Pons (tissue), 1 donor: ENCODE measurements around the gene LIMS1.
A peak's percentile ranks its signal among the peaks of the same experiment; 100 is the strongest.
"Not testable (repeated sequence)": the region's sequence is repeated elsewhere in the genome, so short reads cannot be mapped to it uniquely, and the experiment has no call there.

Experiments
- DNase-seq: peaks from one replicate; pipeline ENCODE4 v3.0.0-alpha.2; 2016; ENCODE audit warnings: low spot score

The LIMS1 gene

DNA sequence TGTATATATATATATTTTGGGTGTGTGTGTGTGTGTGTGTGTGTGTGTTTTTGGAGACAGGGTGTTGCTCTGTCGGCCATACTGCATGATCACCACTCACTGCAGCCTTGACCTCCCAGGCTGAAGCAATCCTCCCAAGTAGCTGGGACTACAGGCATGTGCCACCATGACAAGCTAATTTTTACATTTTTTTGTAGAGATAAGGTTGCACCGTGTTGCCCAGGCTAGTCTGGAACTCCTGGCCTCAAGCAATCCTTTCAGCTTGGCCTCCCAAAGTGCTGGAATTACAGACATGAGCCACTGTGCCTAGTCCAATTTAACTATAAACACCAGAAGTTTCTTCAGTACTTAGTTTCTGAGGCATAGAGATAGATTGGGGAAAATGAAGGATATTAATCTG is 18.3 kb downstream of the LIMS1 start:
- DNase-seq: no peak

DNA sequence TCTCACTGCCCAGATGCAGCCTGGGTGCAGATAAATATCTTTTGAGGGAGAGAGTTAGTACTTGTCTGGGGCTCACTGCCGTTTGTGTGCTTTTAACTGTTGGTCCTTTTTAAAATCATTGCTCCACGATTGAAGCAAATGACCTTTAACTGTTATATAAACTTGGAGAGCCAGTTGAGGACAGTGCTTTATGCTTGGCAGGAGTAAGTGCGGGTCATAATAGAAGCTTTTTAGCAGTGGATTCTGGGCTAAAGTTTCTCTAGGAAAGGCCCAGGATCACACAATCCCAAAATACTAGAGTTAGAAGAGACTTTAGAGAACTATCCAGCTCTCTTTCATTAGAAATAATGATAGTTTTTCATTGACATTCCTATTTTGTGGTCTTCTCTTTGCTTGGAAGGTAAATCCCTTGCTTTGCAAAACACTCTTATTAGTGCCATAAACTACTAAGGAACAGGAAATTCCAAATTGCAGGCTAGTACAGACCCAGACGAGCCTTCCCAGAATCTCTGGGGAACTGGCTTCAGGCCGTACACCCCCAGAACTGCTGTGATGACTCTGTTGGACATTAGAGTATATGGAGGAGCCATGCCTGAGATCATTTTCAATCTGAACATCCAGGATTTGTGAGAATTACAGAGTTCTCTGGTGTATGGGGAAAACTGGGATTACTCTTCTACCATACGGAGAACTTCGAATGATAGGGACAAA is 19.1 kb downstream of the LIMS1 start:
- DNase-seq: peak; percentile 37

DNA sequence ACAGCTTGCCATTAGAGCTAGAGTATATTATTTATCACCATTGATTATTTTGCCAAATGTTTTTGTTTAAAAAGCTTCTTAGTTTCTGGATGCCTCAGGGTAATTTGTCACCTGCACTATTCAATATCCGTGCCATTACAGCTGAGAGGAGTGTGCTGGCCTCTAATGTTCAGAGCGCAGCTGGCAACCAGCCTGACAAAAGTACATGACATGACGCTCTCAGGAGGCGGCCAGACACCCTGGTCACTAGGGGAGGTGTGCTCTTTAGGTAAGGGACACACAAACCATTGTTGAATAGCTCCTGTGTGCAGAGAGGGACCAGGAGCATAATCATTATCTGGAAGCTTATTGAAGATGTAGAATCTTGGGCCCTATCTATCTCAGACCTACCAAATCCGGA is 20.3 kb downstream of the LIMS1 start:
- no peak for DNase-seq

DNA sequence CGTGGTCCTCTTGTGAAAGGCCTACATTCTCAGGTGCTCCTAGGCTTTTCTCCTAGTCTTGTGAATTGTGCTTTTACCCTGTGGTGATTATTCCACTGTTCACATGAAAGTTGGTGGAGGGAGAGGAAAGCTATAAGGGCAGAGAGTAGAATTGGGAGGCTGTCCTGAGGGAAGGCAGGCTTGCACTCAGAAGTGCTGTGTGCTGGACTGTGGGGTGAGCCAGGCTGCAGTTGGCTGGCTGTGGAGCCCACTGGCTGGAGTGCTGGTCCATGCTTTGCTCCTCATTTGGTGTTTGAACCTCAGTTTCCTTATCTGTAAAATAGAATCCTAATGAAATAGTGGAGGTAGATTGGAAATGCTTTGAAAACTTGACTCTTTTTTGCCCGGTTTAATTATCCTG is 21.3 kb downstream of the LIMS1 start:
- no peak for DNase-seq

DNA sequence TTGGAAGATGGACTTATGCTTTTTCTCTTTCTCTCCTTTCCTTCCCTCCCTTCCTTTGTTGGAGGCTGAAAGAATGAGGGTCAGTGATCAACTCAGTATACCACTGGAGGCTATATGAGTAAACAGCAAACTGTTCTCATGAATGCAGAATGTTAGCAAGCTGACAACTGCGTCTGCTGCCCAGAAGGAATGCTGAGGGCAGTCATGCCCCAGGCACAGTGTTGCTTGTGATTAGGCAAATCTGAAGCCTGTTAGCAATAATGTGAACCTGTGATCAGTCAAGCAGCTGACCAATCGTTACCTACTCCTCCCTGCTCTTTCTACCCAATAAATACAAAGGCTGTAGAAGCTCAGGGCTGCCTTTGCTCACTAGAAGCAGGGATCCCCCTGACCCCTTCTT is 22.3 kb downstream of the LIMS1 start:
- DNase-seq: not testable (repeated sequence)

DNA sequence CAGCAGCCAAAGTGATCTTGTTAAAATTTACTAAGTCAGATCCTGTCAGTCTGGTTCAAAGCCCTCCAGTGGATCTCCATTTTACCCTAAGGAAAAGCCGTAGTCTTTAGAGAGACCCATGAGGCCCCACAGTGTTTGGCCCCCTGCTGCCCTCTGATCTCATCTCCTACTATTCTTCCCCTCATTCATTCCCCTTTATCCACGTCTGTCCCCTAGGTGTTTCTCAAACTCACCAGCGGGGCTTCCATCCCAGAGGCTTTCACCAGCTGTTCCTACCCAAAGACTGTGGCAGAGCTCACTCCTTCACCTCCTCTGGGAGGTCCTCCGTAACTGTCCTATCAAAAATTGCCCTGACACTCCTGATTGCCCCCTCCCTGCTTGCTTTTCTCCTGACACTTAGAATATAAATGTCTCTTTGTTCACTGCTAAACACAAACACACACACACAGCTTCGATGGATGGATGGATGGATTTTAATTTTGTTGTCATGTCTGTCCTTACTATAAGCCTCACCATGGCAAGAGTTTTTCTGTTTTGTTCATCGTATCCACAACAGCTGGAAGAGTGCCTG is 26.1 kb downstream of the LIMS1 start:
- peak; percentile 82 for DNase-seq

DNA sequence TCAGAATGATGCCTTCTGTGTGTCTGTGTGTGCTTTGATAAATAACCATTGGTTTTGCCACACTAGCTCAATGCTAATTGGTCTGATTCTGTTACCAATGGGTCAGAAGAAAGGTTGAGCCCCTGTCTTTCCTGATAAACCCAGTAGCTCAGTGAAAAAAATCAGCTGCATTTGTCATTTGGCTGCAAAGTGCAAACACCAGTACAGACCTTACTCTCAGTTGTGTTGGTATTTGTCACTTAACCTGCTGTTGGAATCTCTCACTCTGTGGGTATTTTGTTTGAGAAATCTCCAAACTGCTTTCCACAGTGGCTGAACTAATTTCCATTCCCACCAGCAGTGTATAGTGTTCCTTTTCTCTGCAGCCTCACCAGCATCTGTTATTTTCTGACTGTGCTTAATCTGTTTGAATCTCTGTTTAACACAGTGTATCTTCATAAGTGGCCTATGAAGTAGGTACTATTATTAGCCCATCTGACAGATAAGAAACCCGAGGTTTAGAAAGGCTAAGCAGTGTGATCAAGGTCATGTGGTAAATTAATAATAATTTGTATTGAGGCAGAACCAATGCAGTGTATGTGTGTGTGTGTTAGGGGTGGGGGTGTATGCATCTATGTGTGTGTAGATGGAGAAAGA is 26.7 kb downstream of the LIMS1 start:
- DNase-seq: peak; percentile 34

DNA sequence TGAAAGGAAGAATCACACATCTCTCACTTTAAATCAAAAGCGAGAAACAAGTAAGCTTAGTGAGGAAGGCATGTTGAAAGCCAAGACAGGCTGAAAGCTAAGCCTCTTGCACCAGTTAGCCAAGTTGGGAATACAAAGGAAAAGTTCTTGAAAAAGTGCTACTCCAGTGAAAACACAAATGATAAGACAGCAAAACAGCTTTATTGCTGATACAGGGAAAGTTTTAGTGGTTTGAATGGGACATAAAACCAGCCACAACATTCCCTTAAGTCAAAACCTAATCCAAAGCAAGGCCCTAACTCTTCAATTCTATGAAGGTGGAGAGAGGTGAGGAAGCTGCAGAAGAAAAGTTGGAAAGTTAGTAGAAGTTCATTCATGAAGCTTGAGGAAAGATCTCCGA is 28.0 kb downstream of the LIMS1 start:
- DNase-seq: no peak

DNA sequence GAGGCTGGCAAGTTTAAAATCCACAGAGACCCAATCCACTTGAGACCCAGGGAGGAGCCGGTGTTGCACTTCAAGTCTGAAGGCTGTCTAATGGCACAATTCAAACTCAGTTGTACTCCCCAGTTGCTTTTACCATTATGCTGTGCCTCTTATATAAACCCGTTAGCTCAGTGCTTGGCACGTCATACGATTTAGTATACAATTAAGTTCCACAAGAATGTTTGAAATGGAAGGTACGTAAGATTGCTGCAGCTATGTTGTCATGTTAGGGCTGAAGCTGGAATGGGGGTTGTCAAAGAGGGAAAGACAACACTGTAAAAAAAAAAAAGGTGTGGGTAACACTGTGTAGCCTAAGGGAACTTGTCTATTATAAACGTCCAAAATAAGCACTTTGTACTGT is 30.2 kb downstream of the LIMS1 start:
- no peak for DNase-seq

DNA sequence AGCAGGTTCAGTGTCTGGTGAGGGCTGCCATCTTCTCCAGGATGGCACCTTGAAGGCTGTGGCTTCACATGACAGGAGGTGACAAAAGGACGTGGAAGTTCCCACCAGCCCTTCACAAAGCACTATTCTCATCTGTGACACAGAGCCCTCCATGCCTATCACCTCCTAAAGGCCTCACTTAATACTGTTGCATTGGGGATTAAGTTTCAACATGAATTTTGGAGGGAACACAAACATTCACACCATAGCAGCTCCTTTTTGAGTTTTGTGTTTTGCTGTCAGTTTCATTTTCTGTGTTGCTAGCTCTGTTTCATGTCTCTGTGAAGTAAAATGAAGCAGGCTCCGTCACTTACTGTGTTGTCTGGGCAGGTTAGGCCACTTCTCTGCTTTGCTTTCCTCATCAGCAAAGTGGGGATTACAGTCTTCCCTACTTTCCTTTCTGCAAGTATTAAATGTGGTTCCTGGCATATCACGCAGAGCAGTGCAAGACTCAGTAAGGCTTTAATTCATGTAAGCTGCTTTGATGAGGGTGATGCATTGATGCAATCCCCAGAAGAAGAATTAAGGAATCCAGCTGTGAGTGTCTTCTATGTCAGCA is 31.6 kb downstream of the LIMS1 start:
- no peak for DNase-seq

DNA sequence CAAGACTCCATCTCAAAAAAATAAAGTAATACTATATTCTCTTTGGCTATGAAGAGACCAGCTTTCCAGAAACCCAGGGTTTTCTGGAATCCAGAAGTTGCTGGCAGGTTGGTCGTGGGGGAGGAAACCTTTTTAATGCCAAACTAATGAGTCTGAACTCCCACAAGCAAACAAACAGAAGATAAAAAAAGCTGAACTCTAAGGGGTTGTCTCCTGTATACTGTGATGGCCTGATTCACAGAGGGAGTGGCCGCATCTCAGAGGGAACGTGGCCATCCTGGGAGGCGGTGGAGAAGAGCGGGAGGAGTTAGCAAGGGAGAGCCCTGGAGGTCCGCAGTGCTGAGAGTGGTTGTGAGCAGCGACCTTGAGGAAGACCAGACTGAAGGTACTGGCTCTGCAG is 36.1 kb downstream of the LIMS1 start:
- no peak for DNase-seq

DNA sequence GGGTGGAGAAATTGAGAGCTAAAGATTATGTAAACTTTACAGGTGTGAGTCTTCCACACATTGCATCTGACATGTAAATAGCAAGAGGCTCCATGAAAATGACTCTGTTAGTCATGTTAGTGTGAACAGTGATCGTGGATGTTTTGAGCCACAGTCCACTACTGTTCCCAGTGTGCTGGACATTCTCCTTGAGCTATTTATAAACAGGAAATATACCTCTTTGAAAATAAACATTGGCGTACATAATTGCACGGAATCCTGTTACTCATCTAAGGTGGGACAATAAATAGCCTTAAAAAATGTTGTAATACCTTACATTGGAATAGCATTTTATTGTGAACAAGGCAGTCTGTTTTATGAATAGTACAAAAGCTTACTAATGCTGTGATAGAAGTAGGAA is 37.0 kb downstream of the LIMS1 start:
- DNase-seq: no peak

DNA sequence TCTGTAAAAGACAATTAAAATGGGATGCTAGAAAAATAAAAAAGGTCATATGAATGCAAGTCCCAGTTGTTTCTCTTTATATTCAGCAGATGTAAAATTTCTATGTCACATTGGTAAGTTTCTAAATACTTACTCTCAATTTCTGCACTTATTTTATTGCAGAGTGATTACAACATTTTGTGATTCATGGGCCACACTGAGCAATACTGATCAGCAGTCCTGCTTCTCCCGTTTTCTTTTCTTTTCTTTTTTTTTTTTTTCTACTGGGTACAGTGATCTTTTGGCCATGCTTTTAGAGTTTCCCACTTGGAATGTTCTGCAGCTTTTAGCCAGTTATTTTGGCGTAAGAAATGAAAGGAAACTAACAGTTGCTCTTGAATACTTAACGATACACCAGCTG is 38.8 kb downstream of the LIMS1 start:
- DNase-seq: no peak

DNA sequence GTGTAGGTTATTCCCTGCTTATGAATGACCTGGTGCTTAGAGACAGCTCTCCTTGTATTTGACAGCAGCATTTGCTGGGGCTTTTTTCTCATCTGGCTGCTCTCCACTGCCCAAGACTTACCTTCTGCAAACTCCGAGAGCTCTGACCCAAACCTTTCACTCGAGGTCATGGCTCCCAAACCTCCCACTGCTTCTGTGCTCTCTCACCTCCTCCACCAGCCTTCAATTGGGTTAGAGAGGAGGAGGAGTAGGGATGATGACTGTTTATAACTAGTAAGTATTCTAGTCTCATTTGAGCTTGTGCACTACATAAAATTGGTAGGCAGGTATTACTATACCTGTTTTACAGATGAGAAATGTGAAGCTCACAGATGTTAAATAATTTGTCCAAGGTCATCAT is 40.1 kb downstream of the LIMS1 start:
- DNase-seq: no peak

DNA sequence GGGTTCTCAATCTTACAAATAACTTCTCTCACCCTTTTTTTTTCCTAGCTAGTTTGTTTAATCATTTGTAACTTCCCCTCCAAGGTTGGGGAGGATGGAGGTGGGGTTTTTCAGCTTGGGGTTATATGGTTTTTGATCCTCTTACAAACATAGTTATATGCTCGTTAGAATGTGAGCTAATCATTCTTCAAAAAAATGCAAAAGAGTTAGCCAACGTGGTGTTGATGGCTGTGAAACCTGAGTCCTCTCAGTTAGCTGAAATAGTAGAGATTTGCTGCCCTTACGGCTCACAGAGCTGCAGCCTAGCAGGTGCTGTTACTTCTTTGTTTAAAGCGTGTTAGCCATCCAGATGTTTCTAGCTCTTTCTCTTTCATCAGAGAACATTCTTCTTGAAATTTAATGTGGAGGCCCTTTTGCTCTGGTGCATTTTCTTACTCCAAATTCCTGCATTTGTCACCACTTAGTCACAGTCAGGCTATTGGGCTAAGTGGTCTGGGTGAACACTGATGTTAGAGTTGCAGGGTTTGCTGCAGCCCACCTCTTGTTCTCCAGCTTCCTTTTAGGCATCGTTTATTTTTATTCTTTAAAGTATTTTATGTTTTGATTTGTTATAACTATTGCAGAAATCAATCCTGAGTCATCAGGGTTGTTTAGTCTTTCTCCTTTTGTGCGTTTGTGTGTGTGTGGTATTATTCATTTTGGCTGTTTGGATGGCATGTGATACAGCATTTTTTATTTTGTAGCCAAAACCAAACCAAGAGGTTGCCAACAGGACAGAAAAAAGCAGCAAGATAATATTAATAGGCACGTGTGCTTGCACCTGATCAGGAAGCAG is 41.1 kb downstream of the LIMS1 start:
- DNase-seq: no peak

DNA sequence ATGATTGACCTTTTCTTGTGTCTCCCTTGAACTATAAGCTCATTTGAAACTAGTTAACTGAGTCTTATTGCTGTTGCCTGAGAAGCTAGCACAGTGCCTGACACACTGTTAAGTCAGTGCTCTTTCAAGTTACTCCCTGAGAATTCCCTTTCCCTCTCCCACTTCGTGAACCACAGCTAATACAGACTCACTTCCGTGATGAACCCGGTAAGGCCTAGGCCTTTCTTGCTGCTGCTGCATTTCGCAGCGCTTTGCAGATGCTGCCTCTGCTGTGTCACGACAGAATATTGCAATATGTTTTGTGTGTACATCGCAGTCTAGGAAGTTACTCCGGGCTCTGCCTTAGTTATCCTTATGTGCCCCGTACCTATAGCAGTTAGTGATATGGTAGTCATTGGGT is 42.8 kb downstream of the LIMS1 start:
- DNase-seq: no peak

DNA sequence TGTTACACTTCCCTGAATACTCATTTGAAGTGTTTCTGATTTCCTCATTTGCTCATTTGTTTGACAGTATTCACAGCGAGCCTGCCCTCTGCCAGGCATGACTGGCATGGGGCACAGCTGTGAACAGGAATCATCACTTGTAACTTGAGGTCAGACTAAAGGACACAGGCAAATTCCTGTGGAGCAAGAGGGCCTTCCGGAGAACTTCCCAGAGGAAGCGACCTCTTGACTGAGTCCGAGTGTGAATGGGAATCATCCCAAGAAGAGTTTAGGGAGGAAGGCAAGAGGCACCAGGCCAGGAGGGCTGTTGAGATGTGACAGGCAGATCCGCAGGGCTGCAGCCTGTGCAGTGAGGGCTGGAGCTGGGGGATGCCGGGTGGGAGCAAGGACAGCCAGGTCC is 45.4 kb downstream of the LIMS1 start:
- no peak for DNase-seq

DNA sequence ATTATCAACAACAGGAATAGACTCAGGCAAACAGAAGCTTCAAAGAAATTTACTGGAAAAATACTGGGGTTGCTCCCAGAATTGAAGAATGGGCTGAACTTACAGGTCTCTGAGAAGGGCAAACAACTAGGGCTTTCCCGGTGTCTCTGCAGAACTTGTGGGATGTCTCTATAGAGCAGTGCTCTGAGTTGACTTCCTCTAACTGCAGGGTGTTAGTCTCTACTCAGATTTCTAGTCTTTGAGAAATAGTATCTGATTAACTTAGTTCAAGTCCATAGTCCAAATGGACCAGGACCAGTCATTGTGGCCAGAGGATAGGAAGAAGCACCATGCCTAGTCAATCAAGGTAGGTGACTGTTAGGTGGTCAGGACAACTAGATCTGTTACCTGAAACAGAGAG is 45.8 kb downstream of the LIMS1 start:
- no peak for DNase-seq

DNA sequence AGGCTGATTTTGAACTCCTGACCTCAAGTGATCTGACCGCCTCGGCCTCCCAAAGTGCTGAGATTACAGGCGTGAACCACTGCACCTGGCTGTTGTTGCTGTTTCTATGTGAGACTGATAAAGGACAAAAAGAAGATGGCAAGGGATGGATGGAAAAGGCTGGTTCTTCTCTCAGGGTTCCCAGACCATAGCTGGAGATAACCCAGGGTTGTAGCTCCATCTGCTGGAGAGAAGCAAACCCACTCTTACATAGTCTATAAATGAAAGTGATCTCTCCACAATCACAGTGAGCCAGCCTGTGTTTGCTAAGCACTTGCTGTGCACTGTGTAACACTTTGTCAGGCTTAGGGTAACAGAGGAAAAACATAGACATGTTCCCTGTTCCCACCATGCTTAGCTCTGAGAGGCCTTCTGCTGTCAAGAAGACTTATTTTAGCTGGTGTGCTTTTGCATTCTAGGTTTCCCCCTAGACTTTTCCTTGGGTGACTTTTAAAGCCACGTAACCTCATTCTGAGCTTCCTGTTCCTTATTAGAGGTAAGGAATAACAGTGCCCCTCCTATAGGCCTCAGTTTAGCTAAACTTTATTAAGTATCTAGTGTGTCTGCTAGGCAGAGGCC is 49.7 kb downstream of the LIMS1 start:
- peak; percentile 91 for DNase-seq

DNA sequence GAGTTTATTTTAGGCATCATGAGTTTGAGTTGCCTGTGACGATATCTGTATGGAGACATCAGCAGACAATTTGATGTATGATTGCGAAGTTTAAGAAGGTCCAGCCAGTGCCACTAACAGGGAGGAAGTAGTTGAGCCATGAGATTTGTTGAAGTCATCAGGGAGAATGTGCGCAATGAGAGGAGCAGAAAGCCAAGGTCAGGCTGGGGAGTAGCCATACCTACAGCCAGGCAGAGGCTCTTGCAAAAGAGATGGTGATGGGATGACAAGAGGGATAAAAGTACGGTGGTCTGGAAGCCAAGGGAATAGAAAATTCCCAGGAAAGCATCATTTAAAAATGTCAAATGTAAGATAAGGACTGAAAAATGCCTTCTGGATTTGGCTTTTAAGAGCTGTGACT is 51.2 kb downstream of the LIMS1 start:
- DNase-seq: no peak

DNA sequence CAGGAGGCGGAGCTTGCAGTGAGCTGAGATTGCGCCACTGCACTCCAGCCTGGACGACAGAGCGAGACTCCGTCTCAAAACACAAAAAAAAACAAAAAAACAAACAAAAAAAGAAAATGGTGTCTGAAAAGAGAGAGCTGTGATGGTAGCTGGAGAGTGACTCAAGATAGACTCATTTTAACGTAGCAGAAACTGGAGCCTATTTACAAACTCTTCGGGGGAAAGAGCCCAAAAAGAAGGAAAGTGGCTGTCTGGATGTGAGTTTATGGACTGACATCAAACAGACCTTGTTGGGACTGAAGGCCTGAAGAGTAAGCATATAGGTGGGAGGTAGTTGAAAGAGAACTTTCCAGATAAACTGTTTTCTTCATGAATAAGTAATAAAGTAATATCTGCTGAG is 51.8 kb downstream of the LIMS1 start:
- no peak for DNase-seq

DNA sequence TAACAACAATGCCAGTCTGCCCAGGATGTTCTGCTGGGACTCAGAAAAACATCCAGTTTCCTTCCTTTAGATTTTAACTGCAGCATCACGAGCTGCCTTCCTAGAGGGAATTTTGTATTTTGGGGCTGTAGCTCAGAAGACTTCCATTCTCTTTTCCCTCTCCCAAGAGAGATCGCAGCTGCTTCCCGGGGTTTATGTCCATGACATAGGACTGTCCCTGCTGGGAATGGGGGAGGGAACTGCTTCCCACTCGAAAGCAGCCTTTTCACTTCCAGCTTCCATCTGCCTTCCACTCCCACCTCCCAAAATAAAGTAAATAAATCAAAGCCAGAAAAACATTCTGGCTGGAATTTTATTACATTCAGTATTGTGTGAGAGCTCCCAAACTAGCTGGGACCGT is 52.4 kb downstream of the LIMS1 start:
- no peak for DNase-seq
